ENCODE results near the gene P2RX5.
A peak's percentile ranks its signal among the peaks of the same experiment; 100 is the strongest.

Gene P2RX5

GRCh38 chr17:3668279-3669084, 27.5 kb downstream of the P2RX5 start, which contains the start of the genes EMC6 and TAX1BP3 (continued):
- TF ChIP-seq ZSCAN16 (tag by site-specific recombination; IDR thresholded peaks at IDR 0.05): peak; percentile 84
- no peak; the same call in 1 of the 2 replicates for TF ChIP-seq ZNF184 (tag by site-specific recombination; IDR thresholded peaks at IDR 0.05)
- TF ChIP-seq ZNF157 (tag by site-specific recombination; IDR thresholded peaks at IDR 0.05): no peak
- TF ChIP-seq ZNF23 (tag by site-specific recombination; IDR thresholded peaks at IDR 0.05; ENCODE audit: borderline replicate concordance): no peak
- no peak for TF ChIP-seq ZNF10 (tag by site-specific recombination; IDR thresholded peaks at IDR 0.05)
- TF ChIP-seq ZNF624 (tag by site-specific recombination; IDR thresholded peaks at IDR 0.05): no peak
- TF ChIP-seq ZNF24 (tag by site-specific recombination; IDR thresholded peaks at IDR 0.05): peak; percentile 44; the same call in 1 of the 2 replicates
- TF ChIP-seq, protein P1, sequence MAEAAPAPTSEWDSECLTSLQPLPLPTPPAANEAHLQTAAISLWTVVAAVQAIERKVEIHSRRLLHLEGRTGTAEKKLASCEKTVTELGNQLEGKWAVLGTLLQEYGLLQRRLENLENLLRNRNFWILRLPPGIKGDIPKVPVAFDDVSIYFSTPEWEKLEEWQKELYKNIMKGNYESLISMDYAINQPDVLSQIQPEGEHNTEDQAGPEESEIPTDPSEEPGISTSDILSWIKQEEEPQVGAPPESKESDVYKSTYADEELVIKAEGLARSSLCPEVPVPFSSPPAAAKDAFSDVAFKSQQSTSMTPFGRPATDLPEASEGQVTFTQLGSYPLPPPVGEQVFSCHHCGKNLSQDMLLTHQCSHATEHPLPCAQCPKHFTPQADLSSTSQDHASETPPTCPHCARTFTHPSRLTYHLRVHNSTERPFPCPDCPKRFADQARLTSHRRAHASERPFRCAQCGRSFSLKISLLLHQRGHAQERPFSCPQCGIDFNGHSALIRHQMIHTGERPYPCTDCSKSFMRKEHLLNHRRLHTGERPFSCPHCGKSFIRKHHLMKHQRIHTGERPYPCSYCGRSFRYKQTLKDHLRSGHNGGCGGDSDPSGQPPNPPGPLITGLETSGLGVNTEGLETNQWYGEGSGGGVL (tag by site-specific recombination; IDR thresholded peaks at IDR 0.05): no peak
- TF ChIP-seq ZNF155 (tag by site-specific recombination; IDR thresholded peaks at IDR 0.05): no peak
- TF ChIP-seq ZNF843 (tag by site-specific recombination; IDR thresholded peaks at IDR 0.05): no peak
- TF ChIP-seq ZNF660 (tag by site-specific recombination; IDR thresholded peaks at IDR 0.05): peak; percentile 37; the same call in 1 of the 2 replicates
- TF ChIP-seq ZNF701 (tag by site-specific recombination; IDR thresholded peaks at IDR 0.05): no peak
- TF ChIP-seq SP7 (tag by site-specific recombination; IDR thresholded peaks at IDR 0.05): peak; percentile 27; the same call in 1 of the 2 replicates
- TF ChIP-seq ZFP3 (tag by site-specific recombination; IDR thresholded peaks at IDR 0.05; ENCODE audit: low read depth): no peak
- peak; percentile 93 for TF ChIP-seq YY1 (tag by site-specific recombination; IDR thresholded peaks at IDR 0.05)
- TF ChIP-seq SETDB1 (IDR thresholded peaks at IDR 0.05; ENCODE audit: insufficient read length, low read length): no peak
- TF ChIP-seq ZBTB44 (tag by site-specific recombination; IDR thresholded peaks at IDR 0.05): no peak
- peak; percentile 83; the same call in 1 of the 2 replicates for TF ChIP-seq ZNF391 (tag by site-specific recombination; IDR thresholded peaks at IDR 0.05; ENCODE audit: borderline replicate concordance, low read depth)
- TF ChIP-seq ZNF292 (tag by site-specific recombination; IDR thresholded peaks at IDR 0.05; ENCODE audit: borderline replicate concordance, low read depth): no peak
- TF ChIP-seq, protein P2, sequence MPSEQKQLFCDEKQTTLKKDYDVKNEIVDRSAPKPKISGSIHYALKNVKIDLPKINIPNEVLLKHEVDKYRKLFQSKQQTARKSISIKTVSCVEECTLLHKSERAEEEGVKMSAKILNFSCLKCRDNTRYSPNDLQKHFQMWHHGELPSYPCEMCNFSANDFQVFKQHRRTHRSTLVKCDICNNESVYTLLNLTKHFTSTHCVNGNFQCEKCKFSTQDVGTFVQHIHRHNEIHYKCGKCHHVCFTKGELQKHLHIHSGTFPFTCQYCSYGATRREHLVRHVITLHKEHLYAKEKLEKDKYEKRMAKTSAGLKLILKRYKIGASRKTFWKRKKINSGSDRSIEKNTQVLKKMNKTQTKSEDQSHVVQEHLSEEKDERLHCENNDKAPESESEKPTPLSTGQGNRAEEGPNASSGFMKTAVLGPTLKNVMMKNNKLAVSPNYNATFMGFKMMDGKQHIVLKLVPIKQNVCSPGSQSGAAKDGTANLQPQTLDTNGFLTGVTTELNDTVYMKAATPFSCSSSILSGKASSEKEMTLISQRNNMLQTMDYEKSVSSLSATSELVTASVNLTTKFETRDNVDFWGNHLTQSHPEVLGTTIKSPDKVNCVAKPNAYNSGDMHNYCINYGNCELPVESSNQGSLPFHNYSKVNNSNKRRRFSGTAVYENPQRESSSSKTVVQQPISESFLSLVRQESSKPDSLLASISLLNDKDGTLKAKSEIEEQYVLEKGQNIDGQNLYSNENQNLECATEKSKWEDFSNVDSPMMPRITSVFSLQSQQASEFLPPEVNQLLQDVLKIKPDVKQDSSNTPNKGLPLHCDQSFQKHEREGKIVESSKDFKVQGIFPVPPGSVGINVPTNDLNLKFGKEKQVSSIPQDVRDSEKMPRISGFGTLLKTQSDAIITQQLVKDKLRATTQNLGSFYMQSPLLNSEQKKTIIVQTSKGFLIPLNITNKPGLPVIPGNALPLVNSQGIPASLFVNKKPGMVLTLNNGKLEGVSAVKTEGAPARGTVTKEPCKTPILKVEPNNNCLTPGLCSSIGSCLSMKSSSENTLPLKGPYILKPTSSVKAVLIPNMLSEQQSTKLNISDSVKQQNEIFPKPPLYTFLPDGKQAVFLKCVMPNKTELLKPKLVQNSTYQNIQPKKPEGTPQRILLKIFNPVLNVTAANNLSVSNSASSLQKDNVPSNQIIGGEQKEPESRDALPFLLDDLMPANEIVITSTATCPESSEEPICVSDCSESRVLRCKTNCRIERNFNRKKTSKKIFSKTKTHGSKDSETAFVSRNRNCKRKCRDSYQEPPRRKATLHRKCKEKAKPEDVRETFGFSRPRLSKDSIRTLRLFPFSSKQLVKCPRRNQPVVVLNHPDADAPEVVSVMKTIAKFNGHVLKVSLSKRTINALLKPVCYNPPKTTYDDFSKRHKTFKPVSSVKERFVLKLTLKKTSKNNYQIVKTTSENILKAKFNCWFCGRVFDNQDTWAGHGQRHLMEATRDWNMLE (tag by site-specific recombination; conservative IDR thresholded peaks at IDR 0.05; ENCODE audit: low read depth): no peak
- TF ChIP-seq ZNF133 (tag by site-specific recombination; IDR thresholded peaks at IDR 0.05): no peak
- no peak for TF ChIP-seq ZNF670 (tag by site-specific recombination; IDR thresholded peaks at IDR 0.05; ENCODE audit: low read depth)
- TF ChIP-seq, protein P3, sequence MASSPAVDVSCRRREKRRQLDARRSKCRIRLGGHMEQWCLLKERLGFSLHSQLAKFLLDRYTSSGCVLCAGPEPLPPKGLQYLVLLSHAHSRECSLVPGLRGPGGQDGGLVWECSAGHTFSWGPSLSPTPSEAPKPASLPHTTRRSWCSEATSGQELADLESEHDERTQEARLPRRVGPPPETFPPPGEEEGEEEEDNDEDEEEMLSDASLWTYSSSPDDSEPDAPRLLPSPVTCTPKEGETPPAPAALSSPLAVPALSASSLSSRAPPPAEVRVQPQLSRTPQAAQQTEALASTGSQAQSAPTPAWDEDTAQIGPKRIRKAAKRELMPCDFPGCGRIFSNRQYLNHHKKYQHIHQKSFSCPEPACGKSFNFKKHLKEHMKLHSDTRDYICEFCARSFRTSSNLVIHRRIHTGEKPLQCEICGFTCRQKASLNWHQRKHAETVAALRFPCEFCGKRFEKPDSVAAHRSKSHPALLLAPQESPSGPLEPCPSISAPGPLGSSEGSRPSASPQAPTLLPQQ (tag by site-specific recombination; IDR thresholded peaks at IDR 0.05): peak; percentile 54
- TF ChIP-seq ZNF785 (tag by site-specific recombination; IDR thresholded peaks at IDR 0.05): no peak
- TF ChIP-seq, protein P4, sequence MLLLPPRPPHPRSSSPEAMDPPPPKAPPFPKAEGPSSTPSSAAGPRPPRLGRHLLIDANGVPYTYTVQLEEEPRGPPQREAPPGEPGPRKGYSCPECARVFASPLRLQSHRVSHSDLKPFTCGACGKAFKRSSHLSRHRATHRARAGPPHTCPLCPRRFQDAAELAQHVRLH (tag by site-specific recombination; IDR thresholded peaks at IDR 0.05): 0 out of 2 replicates have a peak, but pooled peaks have one; percentile 9
- no peak; the same call in 1 of the 2 replicates for TF ChIP-seq KLF1 (tag by site-specific recombination; IDR thresholded peaks at IDR 0.05)

All from HEK293 (cell line).